ENCODE measurements around the gene ARMC3.
"Not testable (repeated sequence)": the region's sequence is repeated elsewhere in the genome, so short reads cannot be mapped to it uniquely, and the experiment has no call there.

Gene ARMC3

GRCh38 chr10:22899775-22900174, 28.1 kb upstream of the ARMC3 start:
- no peak for DNase-seq (ENCODE audit: extremely low read depth, low read depth)
- no peak overlapping the region for H3K4me3 ChIP-seq (replicated peaks; ENCODE audit: low read depth, low read length)
- no peak for TF ChIP-seq CTCF (IDR thresholded peaks at IDR 0.05; ENCODE audit: low read depth, low read length, missing control alignments)

GRCh38 chr10:22900841-22901601, 26.8 kb upstream of the ARMC3 start:
- H3K4me3 ChIP-seq (replicated peaks; ENCODE audit: low read depth, low read length), result no peak overlapping the region
- no peak for TF ChIP-seq CTCF (IDR thresholded peaks at IDR 0.05; ENCODE audit: low read depth, low read length, missing control alignments)
- DNase-seq (ENCODE audit: extremely low read depth, low read depth), result no peak

- not testable (repeated sequence) for DNase-seq (ENCODE audit: extremely low read depth, low read depth); H3K4me3 ChIP-seq (replicated peaks; ENCODE audit: low read depth, low read length)
Observed at GRCh38 chr10:22902147-22902546, 25.7 kb upstream of the ARMC3 start.

- TF ChIP-seq CTCF (IDR thresholded peaks at IDR 0.05; ENCODE audit: low read depth, low read length, missing control alignments), result no peak
- no peak for DNase-seq (ENCODE audit: extremely low read depth, low read depth)
- H3K4me3 ChIP-seq (replicated peaks; ENCODE audit: low read depth, low read length), result no peak overlapping the region
Observed at GRCh38 chr10:22903694-22904093, 24.2 kb upstream of the ARMC3 start.

GRCh38 chr10:22906767-22907166, 21.1 kb upstream of the ARMC3 start:
- no peak overlapping the region for H3K4me3 ChIP-seq (replicated peaks; ENCODE audit: low read depth, low read length)
- no peak for TF ChIP-seq CTCF (IDR thresholded peaks at IDR 0.05; ENCODE audit: low read depth, low read length, missing control alignments)
- DNase-seq (ENCODE audit: extremely low read depth, low read depth), result no peak

GRCh38 chr10:22908837-22909236, 19.0 kb upstream of the ARMC3 start:
- TF ChIP-seq CTCF (IDR thresholded peaks at IDR 0.05; ENCODE audit: low read depth, low read length, missing control alignments), result no peak
- DNase-seq (ENCODE audit: extremely low read depth, low read depth), result no peak
- no peak overlapping the region for H3K4me3 ChIP-seq (replicated peaks; ENCODE audit: low read depth, low read length)

GRCh38 chr10:22909673-22910072, 18.2 kb upstream of the ARMC3 start:
- not testable (repeated sequence) for DNase-seq (ENCODE audit: extremely low read depth, low read depth); H3K4me3 ChIP-seq (replicated peaks; ENCODE audit: low read depth, low read length)

- H3K4me3 ChIP-seq (replicated peaks; ENCODE audit: low read depth, low read length), result no peak overlapping the region
- no peak for TF ChIP-seq CTCF (IDR thresholded peaks at IDR 0.05; ENCODE audit: low read depth, low read length, missing control alignments)
- DNase-seq (ENCODE audit: extremely low read depth, low read depth), result no peak
Observed at GRCh38 chr10:22911067-22911466, 16.8 kb upstream of the ARMC3 start.
